ENCODE results near the gene ICE2. TPM values are rescaled to one million over a fixed set of nuclear protein-coding genes. Genes with fewer than 3 reads are reported as not detected.

Gene ICE2
- total RNA-seq, 1 experiment from 2014 or later: 45.8 TPM

DNA sequence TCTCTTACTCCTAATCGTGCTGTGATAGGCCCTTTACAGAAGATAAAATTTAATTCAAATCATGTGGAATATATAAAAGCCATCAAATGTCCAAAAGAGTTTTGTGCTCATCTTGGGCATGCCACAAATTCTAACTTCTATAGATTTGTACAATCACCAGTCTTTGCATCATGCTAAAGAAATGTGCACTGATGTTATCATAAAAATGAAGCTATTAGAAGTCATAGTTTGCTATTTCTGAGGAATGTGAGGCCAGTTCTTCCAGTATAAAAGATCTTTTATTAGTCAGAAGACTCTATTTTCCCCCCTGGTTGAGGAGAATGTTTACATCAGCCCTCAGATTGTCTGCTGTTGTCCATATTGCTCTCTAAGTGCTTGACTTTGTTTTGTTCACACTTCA, 79.0 kb downstream of the ICE2 start:
- H3K36me3 ChIP-seq (replicated peaks; ENCODE audit: control insufficient read depth, insufficient read depth, low read length): no peaks in the 10 kb centered on the region; the same call in 1 of the 2 replicates
- no peak overlapping the region for H3K4me3 ChIP-seq (ENCODE audit: insufficient read depth, low read depth, low read length)
- H3K27me3 ChIP-seq (ENCODE audit: control insufficient read depth, insufficient read depth, low read length): no peaks in the 10 kb centered on the region
- DNase-seq: no peak

DNA sequence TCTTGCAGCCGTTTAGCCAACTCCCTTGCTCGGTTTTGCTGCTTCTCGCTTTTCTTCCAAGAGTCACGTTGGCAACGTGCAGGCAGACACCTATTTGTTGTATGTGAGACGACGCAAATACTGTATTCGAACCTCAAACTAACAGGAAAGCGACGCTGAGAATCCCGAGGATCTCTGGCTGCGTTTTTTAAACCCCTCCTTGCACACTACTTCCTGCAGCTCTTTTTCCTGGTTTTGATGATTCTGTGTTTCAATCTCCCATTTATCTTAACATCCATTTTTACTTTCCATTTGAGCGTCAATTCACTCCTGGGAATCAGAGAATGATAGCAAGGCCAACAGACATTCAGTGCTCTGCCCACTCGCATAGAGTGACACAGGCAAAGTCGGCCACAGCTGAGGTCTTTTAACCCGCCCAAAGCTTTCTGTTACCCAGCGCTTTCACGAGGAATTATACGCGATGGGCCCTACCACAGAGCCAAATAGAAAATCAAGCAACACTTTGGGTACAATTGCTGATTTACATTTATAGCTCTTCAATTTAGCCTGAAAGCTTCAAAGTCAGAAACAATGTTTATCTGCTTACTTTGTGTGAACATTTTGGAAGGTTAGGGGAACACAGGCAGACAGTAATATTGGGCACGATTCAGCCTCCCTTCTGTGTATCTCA, 79.6 kb downstream of the ICE2 start:
- no peak for DNase-seq
- Histone ChIP-seq H3K27me3 (ENCODE audit: control insufficient read depth, insufficient read depth, low read length) (no peaks in the 10 kb centered on the region), H3K4me3 (ENCODE audit: insufficient read depth, low read depth, low read length) (peak overlapping the region; percentile 74), H3K36me3 (replicated peaks; ENCODE audit: control insufficient read depth, insufficient read depth, low read length) (no peaks in the 10 kb centered on the region; the same call in 1 of the 2 replicates)

DNA sequence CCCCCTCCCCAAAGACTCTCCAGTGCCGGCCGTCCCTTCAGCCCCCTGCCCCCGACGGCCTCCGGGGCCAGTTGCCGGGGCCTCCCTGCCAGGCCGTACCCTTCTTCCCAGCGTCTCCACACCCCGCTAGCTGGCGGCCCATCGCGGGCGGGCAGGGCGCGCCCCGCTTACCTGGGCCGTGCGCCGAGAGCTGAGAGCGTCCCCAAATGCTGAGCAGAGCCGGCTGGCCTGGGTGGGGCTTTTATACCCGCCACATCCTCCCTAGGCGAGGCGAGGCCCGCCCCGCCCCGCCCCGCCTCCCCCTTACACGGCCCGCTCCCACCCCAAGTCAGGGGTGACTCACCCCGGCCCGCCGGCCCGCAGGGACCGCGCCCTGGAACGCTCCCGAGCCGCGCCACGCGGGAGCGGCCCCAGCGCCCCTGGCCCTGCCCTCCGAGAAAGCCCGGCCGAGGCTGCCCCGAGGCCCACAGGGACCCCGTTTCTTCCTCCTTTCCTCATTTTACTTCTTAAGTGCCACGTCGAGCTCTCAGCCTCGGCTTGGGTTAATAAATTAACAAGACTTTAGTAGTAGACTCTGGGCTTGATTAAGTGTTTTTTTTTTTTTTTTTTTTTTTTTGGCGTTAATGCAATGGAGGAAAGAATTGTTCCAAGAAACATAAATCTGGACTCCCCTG, 81.0 kb downstream of the ICE2 start, which contains the start of gene ANXA2:
TSS of gene ANXA2 (minus strand) at position 215 of the 674 bp plus-strand sequence. CDS start 11,911 bp downstream, outside the sequence.
- H3K27me3 ChIP-seq (ENCODE audit: control insufficient read depth, insufficient read depth, low read length): no peaks in the 10 kb centered on the region
- H3K36me3 ChIP-seq (replicated peaks; ENCODE audit: control insufficient read depth, insufficient read depth, low read length): no peaks in the 10 kb centered on the region; the same call in 1 of the 2 replicates
- H3K4me3 ChIP-seq (ENCODE audit: insufficient read depth, low read depth, low read length): peak within 1 kb of the TSS; percentile 74
- DNase-seq: peak; percentile 95

GRCh38 chr15:60396958-60397771, 81.8 kb downstream of the ICE2 start:
- no peaks in the 10 kb centered on the region for H3K27me3 ChIP-seq (ENCODE audit: control insufficient read depth, insufficient read depth, low read length)
- H3K36me3 ChIP-seq (replicated peaks; ENCODE audit: control insufficient read depth, insufficient read depth, low read length): no peaks in the 10 kb centered on the region; the same call in 1 of the 2 replicates
- peak overlapping the region; percentile 74 for H3K4me3 ChIP-seq (ENCODE audit: insufficient read depth, low read depth, low read length)
- peak; percentile 82 for DNase-seq

DNA sequence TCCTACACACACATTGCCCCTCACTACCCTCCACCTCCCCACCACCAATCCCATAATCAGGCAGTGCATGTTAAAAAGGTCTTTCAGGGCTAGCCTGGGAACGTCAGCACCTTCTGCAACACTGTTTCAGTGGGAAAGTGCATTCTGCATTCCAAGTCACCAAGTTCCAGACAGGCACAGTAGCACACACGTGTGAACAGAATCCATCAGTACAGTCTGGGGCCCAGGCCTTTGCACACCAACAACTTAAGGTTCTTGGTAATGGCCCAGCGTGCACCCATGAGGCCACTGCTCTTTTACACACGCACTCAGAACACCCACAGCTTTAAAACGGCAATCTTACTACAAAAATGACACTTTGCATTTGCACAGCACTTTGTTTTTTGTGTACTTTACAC, 82.4 kb downstream of the ICE2 start:
- no peaks in the 10 kb centered on the region; the same call in 1 of the 2 replicates for H3K36me3 ChIP-seq (replicated peaks; ENCODE audit: control insufficient read depth, insufficient read depth, low read length)
- DNase-seq: no peak
- H3K27me3 ChIP-seq (ENCODE audit: control insufficient read depth, insufficient read depth, low read length): no peaks in the 10 kb centered on the region
- peak overlapping the region; percentile 74 for H3K4me3 ChIP-seq (ENCODE audit: insufficient read depth, low read depth, low read length)

DNA sequence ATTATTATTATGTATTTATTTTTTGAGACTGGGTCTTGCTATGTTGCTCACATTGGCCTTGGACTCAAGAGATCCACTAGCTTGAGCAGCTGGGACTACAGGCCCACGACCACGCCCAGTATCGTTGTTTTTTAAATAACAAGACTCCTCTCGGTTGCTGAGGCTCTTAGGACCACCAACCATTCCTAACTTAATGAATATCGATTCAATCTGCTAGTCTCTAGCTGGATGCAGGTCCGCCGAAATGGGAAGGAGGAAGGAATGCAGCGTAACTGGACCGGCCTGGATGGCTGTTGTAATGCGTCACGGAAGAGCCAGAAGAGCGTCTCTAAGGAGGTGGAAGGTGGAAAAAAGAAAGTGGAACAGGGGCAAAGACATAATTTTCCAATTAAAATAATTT, 82.8 kb downstream of the ICE2 start:
- no peak overlapping the region for H3K4me3 ChIP-seq (ENCODE audit: insufficient read depth, low read depth, low read length)
- no peaks in the 10 kb centered on the region; the same call in 1 of the 2 replicates for H3K36me3 ChIP-seq (replicated peaks; ENCODE audit: control insufficient read depth, insufficient read depth, low read length)
- H3K27me3 ChIP-seq (ENCODE audit: control insufficient read depth, insufficient read depth, low read length): no peaks in the 10 kb centered on the region
- DNase-seq: no peak

- Histone ChIP-seq H3K4me3 (ENCODE audit: insufficient read depth, low read depth, low read length) (no peak overlapping the region), H3K27me3 (ENCODE audit: control insufficient read depth, insufficient read depth, low read length) (no peaks in the 10 kb centered on the region)
- DNase-seq: no peak
These were observed 83.5 kb downstream of the ICE2 start for GRCh38 chr15:60395276-60396011.

DNA sequence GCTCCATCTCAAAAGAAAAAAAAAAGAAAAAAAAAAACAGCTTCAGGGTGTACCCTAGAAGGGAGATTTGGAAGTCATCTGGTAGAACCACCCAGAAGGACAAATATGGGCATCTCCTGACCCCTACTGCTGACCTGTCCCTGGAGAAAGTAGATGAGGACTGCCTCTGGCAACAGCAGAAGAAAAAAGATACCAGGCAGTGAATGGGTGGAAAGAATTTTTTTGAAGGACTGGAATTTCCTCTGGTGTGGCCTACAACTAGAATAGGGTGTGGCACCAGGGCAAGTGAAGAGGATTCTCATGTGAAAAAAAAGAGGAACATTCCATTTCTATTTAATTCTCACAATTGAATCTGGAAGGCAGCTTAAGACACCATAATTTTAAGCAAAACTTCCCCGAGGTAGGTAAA, 84.2 kb downstream of the ICE2 start:
- DNase-seq: no peak
- Histone ChIP-seq H3K27me3 (ENCODE audit: control insufficient read depth, insufficient read depth, low read length) (no peaks in the 10 kb centered on the region), H3K4me3 (ENCODE audit: insufficient read depth, low read depth, low read length) (no peak overlapping the region), H3K36me3 (replicated peaks; ENCODE audit: control insufficient read depth, insufficient read depth, low read length) (no peaks in the 10 kb centered on the region; the same call in 1 of the 2 replicates)

More at GRCh38 chr15:60395276-60396011, 83.5 kb downstream of the ICE2 start:
- H3K36me3 ChIP-seq (replicated peaks; ENCODE audit: control insufficient read depth, insufficient read depth, low read length): no peaks in the 10 kb centered on the region; the same call in 1 of the 2 replicates

GRCh38 chr15:60392986-60393790, 85.8 kb downstream of the ICE2 start:
- no peak for DNase-seq
- Histone ChIP-seq H3K4me3 (ENCODE audit: insufficient read depth, low read depth, low read length) (no peak overlapping the region), H3K36me3 (replicated peaks; ENCODE audit: control insufficient read depth, insufficient read depth, low read length) (no peaks in the 10 kb centered on the region; the same call in 1 of the 2 replicates), H3K27me3 (ENCODE audit: control insufficient read depth, insufficient read depth, low read length) (no peaks in the 10 kb centered on the region)

DNA sequence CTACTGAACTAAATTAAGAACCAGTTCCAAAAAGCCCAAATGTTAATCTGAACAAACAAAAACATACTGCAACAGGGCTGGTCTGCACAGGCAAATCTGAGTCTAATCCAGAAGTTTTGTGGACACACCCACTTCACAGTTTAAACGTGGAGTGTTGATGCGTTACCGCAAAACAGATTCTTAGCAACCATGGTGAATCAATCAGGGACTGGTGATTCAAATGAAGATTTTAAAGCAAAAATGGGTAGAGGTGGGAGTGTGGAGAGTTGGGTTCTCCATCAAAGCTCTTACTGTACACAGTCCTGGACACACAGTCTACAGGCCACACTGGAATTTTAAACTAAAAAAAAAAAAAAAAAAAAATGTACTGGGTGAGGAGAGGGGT, 86.3 kb downstream of the ICE2 start:
- Histone ChIP-seq H3K4me3 (ENCODE audit: insufficient read depth, low read depth, low read length) (no peak overlapping the region), H3K36me3 (replicated peaks; ENCODE audit: control insufficient read depth, insufficient read depth, low read length) (no peaks in the 10 kb centered on the region; the same call in 1 of the 2 replicates), H3K27me3 (ENCODE audit: control insufficient read depth, insufficient read depth, low read length) (no peaks in the 10 kb centered on the region)
- DNase-seq: no peak

- no peaks in the 10 kb centered on the region for H3K27me3 ChIP-seq (ENCODE audit: control insufficient read depth, insufficient read depth, low read length)
- no peak overlapping the region for H3K4me3 ChIP-seq (ENCODE audit: insufficient read depth, low read depth, low read length)
- DNase-seq: no peak
- no peaks in the 10 kb centered on the region; the same call in 1 of the 2 replicates for H3K36me3 ChIP-seq (replicated peaks; ENCODE audit: control insufficient read depth, insufficient read depth, low read length)
These were observed 87.1 kb downstream of the ICE2 start for GRCh38 chr15:60391722-60392315.

GRCh38 chr15:60390871-60391501, 88.0 kb downstream of the ICE2 start:
- DNase-seq: no peak
- H3K4me3 ChIP-seq (ENCODE audit: insufficient read depth, low read depth, low read length): no peak overlapping the region
- no peaks in the 10 kb centered on the region; the same call in 1 of the 2 replicates for H3K36me3 ChIP-seq (replicated peaks; ENCODE audit: control insufficient read depth, insufficient read depth, low read length)
- H3K27me3 ChIP-seq (ENCODE audit: control insufficient read depth, insufficient read depth, low read length): no peaks in the 10 kb centered on the region

DNA sequence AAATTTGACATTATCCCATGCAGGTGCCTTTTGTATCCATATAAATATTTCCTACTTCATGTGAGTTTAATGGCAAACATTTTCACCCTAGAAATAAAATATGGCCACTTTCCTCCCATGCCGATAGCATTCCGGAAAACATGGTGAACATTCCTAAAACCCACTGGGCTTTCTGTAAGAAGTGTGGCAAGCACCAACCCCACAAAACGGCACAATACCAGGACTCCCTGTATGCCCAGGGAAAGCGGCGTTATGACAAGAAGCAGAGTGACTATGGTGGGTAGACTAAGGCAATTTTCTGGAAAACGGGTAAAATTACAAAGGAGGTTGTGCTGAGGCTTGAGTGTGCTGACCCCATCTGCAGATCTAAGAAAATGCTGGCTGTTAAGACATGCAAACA, 88.7 kb downstream of the ICE2 start:
- Histone ChIP-seq H3K36me3 (replicated peaks; ENCODE audit: control insufficient read depth, insufficient read depth, low read length) (no peaks in the 10 kb centered on the region), H3K4me3 (ENCODE audit: insufficient read depth, low read depth, low read length) (no peak overlapping the region), H3K27me3 (ENCODE audit: control insufficient read depth, insufficient read depth, low read length) (no peaks in the 10 kb centered on the region)
- no peak for DNase-seq

Measured in H7 (cell line).